ENCODE measurements around the gene PCDHB10.
"Not testable (repeated sequence)": the region's sequence is repeated elsewhere in the genome, so short reads cannot be mapped to it uniquely, and the experiment has no call there.

Gene PCDHB10

DNA sequence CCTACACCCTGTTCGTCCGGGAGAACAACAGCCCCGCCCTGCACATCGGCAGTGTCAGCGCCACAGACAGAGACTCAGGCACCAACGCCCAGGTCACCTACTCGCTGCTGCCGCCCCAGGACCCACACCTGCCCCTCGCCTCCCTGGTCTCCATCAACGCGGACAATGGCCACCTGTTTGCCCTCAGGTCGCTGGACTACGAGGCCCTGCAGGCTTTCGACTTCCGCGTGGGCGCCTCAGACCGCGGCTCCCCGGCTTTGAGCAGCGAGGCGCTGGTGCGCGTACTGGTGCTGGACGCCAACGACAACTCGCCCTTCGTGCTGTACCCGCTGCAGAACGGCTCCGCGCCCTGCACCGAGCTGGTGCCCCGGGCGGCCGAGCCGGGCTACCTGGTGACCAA is 3.5 kb upstream of the PCDHB10 start:
- DNase-seq: not testable (repeated sequence)

GRCh38 chr5:141189131-141189530 is 3.0 kb upstream of the PCDHB10 start:
- not testable (repeated sequence) for DNase-seq

DNA sequence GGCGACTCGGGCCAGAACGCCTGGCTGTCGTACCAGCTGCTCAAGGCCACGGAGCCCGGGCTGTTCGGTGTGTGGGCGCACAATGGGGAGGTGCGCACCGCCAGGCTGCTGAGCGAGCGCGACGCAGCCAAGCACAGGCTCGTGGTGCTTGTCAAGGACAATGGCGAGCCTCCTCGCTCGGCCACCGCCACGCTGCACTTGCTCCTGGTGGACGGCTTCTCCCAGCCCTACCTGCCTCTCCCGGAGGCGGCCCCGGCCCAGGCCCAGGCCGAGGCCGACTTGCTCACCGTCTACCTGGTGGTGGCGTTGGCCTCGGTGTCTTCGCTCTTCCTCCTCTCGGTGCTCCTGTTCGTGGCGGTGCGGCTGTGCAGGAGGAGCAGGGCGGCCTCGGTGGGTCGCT is 2.2 kb downstream of the PCDHB10 start:
- DNase-seq: not testable (repeated sequence)

- no peak for DNase-seq
These were observed 4.2 kb downstream of the PCDHB10 start for GRCh38 chr5:141196363-141196762.

- DNase-seq: no peak
These were observed 7.4 kb downstream of the PCDHB10 start, which contains the start of gene PCDHB11 for GRCh38 chr5:141199359-141200235. Gene PCDHB11, plus strand, starts transcription at chr5:141199627. Its CDS starts 148 bp downstream, at chr5:141199775.

GRCh38 chr5:141201126-141201525 is 9.0 kb downstream of the PCDHB10 start:
- DNase-seq: not testable (repeated sequence)

DNA sequence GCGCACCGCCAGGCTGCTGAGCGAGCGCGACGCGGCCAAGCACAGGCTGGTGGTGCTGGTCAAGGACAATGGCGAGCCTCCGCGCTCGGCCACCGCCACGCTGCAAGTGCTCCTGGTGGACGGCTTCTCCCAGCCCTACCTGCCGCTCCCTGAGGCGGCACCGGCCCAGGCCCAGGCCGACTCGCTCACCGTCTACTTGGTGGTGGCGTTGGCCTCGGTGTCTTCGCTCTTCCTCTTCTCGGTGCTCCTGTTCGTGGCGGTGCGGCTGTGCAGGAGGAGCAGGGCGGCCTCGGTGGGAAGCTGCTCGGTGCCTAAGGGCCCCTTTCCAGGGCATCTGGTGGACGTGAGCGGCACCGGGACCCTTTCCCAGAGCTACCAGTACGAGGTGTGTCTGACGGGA is 9.5 kb downstream of the PCDHB10 start:
- DNase-seq: not testable (repeated sequence)

DNA sequence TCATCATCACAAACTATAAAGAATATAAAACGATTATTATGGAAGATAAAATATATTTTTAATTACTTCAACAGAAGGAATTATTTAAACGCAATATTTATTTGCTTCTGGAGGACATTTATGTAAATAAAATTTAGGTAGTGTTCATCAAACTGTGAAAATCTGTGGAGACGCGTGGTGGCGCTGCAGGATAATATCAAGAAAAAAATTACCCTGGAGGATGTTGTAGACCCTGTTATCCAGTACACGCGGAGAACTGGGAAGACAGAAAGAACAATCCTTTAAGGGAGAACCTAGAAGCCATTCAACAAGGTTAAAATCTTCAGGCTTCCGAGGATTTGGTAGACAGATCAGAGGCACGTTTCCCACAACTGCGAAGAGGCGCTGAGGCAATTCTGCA is 16.3 kb downstream of the PCDHB10 start, which contains the start of gene PCDHB12:
TSS of gene PCDHB12 (plus strand) at position 242 of the 400 bp plus-strand sequence. CDS start 189 bp downstream, outside the sequence.
- no peak for DNase-seq

- not testable (repeated sequence) for DNase-seq
These were observed 18.1 kb downstream of the PCDHB10 start for GRCh38 chr5:141210281-141210680.

- DNase-seq: not testable (repeated sequence)
These were observed 18.7 kb downstream of the PCDHB10 start for GRCh38 chr5:141210849-141211248.

- DNase-seq: not testable (repeated sequence)
These were observed 21.6 kb downstream of the PCDHB10 start, which contains the start of gene PCDHB13 for GRCh38 chr5:141213656-141214339. Gene PCDHB13, plus strand, starts transcription at chr5:141213919. Its CDS starts 205 bp downstream, at chr5:141214124.

GRCh38 chr5:141214583-141214982 is 22.4 kb downstream of the PCDHB10 start:
- DNase-seq: not testable (repeated sequence)

DNA sequence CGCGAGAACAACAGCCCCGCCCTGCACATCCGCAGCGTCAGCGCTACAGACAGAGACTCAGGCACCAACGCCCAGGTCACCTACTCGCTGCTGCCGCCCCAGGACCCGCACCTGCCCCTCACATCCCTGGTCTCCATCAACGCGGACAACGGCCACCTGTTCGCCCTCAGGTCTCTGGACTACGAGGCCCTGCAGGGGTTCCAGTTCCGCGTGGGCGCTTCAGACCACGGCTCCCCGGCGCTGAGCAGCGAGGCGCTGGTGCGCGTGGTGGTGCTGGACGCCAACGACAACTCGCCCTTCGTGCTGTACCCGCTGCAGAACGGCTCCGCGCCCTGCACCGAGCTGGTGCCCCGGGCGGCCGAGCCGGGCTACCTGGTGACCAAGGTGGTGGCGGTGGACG is 23.4 kb downstream of the PCDHB10 start:
- not testable (repeated sequence) for DNase-seq

DNA sequence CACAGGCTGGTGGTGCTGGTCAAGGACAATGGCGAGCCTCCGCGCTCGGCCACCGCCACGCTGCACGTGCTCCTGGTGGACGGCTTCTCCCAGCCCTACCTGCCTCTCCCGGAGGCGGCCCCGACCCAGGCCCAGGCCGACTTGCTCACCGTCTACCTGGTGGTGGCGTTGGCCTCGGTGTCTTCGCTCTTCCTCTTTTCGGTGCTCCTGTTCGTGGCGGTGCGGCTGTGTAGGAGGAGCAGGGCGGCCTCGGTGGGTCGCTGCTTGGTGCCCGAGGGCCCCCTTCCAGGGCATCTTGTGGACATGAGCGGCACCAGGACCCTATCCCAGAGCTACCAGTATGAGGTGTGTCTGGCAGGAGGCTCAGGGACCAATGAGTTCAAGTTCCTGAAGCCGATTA is 23.9 kb downstream of the PCDHB10 start:
- not testable (repeated sequence) for DNase-seq

GRCh38 chr5:141223112-141223783 is 31.1 kb downstream of the PCDHB10 start, which contains the start of gene PCDHB14:
Gene PCDHB14, plus strand, starts transcription at chr5:141223343. Its CDS starts 163 bp downstream, at chr5:141223506.
- no peak for DNase-seq

DNA sequence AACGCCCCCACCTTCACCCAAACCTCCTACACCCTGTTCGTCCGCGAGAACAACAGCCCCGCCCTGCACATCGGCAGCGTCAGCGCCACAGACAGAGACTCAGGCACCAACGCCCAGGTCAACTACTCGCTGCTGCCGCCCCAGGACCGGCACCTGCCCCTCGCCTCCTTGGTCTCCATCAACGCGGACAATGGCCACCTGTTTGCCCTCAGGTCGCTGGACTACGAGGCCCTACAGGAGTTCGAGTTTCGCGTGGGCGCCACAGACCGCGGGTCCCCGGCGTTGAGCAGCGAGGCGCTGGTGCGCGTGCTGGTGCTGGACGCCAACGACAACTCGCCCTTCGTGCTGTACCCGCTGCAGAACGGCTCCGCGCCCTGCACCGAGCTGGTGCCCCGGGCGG is 32.7 kb downstream of the PCDHB10 start:
- DNase-seq: not testable (repeated sequence)

GRCh38 chr5:141225421-141225820 is 33.3 kb downstream of the PCDHB10 start:
- not testable (repeated sequence) for DNase-seq

DNA sequence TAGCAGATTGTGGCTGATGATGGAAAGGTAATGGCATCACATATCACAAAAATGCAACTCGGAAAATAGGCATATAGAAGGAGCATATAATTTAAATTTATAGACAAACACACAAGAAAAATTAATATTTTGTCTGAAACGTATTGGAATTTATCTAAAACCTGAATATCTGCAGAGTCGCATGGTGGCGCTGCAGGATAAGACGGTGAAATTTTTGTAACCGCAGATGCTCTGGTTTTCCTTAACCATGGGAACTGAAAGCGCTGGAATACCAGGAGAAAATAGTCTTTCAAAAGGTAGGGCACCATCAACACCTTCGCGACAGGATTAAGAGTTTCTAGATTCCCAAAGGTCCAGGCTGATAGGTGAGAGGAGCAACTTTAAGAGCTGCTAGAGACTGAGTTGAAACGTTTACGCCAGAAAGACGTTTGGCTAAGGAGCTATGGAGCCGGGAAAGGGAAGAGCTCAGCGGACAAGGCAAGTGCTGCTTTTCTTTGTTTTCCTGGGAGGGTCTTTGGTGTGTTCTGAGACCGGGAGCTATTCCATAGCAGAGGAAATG is 42.0 kb downstream of the PCDHB10 start:
- DNase-seq: no peak

- not testable (repeated sequence) for DNase-seq
These were observed 43.8 kb downstream of the PCDHB10 start for GRCh38 chr5:141235922-141236321.

DNA sequence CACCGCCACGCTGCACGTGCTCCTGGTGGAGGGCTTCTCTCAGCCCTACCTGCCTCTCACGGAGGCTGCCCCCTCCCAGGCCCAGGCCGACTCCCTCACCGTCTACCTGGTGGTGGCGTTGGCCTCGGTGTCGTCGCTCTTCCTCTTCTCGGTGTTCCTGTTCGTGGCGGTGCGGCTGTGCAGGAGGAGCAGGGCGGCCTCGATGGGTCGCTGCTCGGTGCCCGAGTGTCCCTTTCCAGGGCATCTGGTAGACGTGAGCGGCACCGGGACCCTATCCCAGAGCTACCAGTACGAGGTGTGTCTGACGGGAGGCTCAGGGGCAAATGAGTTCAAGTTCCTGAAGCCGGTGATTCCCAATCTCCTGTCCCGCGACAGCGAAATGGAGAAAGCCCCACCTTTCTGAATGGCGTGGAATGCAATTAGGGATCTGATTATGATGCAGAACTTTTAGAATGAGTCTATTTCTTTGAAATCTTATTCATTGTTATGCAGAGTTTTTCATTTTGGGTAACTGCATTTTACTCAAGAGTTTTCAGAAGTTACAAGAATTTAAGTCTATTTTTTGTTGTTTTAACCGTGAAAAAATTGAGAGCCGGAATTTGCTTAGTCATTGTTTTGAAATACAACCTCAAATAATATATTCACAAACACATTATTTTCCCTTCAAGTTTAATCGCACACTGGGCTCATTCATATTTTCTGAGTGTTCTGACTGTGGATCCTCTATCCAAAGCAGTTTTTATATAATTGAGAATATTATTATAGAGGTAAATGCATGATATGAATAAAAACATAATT is 44.6 kb downstream of the PCDHB10 start:
- DNase-seq: no peak

DNA sequence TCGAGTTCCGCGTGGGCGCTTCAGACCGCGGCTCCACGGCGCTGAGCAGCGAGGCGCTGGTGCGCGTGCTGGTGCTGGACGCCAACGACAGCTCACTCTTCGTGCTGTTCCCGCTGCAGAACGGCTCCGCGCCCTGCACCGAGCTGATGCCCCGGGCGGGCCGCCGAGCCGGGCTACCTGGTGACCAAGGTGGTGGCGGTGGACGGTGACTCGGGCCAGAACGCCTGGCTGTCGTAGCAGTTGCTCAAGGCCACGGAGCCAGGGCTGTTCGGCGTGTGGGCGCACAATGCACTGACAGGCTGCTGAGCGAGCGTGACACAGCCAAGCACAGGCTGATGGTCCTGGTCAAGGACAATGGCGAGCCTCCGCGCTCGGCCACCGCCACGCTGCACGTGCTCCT is 49.3 kb downstream of the PCDHB10 start:
- no peak for DNase-seq
